Measurements from ENCODE around the gene NF1. TPM values are rescaled to one million over a fixed set of nuclear protein-coding genes. Genes with fewer than 3 reads are reported as not detected.
"Not testable (repeated sequence)": the region's sequence is repeated elsewhere in the genome, so short reads cannot be mapped to it uniquely, and the experiment has no call there.

NF1 gene
- polyA plus RNA-seq, 1 of the 3 experiments (the other 2 are of a cell fraction): 19.6 TPM

- 98% methylated on average over 7 of the region's 7 CpGs for WGBS (ENCODE audit: low lambda C conversion rate)
- H3F3A ChIP-seq (replicated peaks; ENCODE audit: insufficient read depth): peaks cover 15% of the 10 kb centered on the region
- no peak overlapping the region for H3K27ac ChIP-seq (ENCODE audit: low read depth in 2 of 2, low read length in 1 of 2)
- TF ChIP-seq YY1 (IDR thresholded peaks at IDR 0.05; ENCODE audit: low read depth) (no peak), NRF1 (IDR thresholded peaks at IDR 0.05; ENCODE audit: low read depth, low read length) (0 out of 2 replicates have a peak, but pooled peaks have one; percentile 5)
- POLR2A ChIA-PET: no interaction called here
- CTCF ChIA-PET: no interaction called here
- H3K27me3 ChIP-seq (ENCODE audit: insufficient read depth): no peaks in the 10 kb centered on the region
- no peak overlapping the region for H3K4me2 ChIP-seq
- H3K4me1 ChIP-seq (ENCODE audit: control insufficient read depth in 1 of 2, insufficient read depth in 2 of 2, low read depth in 1 of 2, low read length in 1 of 2): 0 out of 4 replicates have a peak, but pooled peaks cover 0 to 8% of the 10 kb centered on the region in 2 experiments
- H3K9me2 ChIP-seq: no peaks in the 10 kb centered on the region
- H2AFZ ChIP-seq (ENCODE audit: low read depth): no peak overlapping the region
- H3K79me2 ChIP-seq (ENCODE audit: insufficient read depth): peaks cover 5% of the 10 kb centered on the region
- peaks cover 14 to 54% of the 10 kb centered on the region in 2 experiments for H3K36me3 ChIP-seq (replicated peaks in 1 of 2; ENCODE audit: control insufficient read depth in 1 of 2, insufficient read depth in 2 of 2, low read length in 1 of 2)
- H3K9me3 ChIP-seq: no peaks in the 10 kb centered on the region
- H3K4me3 ChIP-seq (ENCODE audit: low read depth in 2 of 2, low read length in 1 of 2): no peak overlapping the region
- no peaks in the 10 kb centered on the region for H4K20me1 ChIP-seq (ENCODE audit: insufficient read depth)
- DNase-seq: no peak
- no peak overlapping the region for H3K9ac ChIP-seq
Measured at GRCh38 chr17:31172388-31172787, 77.6 kb downstream of the NF1 start.

GRCh38 chr17:31174215-31174614 is 79.4 kb downstream of the NF1 start:
- H4K20me1 ChIP-seq (ENCODE audit: insufficient read depth): no peaks in the 10 kb centered on the region
- WGBS (ENCODE audit: low lambda C conversion rate): 94% methylated on average over 2 of the region's 2 CpGs

GRCh38 chr17:31175237-31175636 is 80.5 kb downstream of the NF1 start:
- DNase-seq: no peak
- Histone ChIP-seq H3F3A (replicated peaks; ENCODE audit: insufficient read depth) (peaks cover 13% of the 10 kb centered on the region), H2AFZ (ENCODE audit: low read depth) (no peak overlapping the region), H3K9ac (no peak overlapping the region), H4K20me1 (ENCODE audit: insufficient read depth) (no peaks in the 10 kb centered on the region), H3K4me3 (ENCODE audit: low read depth in 2 of 2, low read length in 1 of 2) (no peak overlapping the region), H3K4me1 (ENCODE audit: control insufficient read depth in 1 of 2, insufficient read depth in 2 of 2, low read depth in 1 of 2, low read length in 1 of 2) (0 out of 4 replicates have a peak, but pooled peaks cover 0 to 5% of the 10 kb centered on the region in 2 experiments), H3K36me3 (replicated peaks in 1 of 2; ENCODE audit: control insufficient read depth in 1 of 2, insufficient read depth in 2 of 2, low read length in 1 of 2) (peaks cover 4 to 45% of the 10 kb centered on the region in 2 experiments), H3K4me2 (no peak overlapping the region), H3K9me2 (no peaks in the 10 kb centered on the region), H3K9me3 (no peaks in the 10 kb centered on the region), H3K79me2 (ENCODE audit: insufficient read depth) (peaks cover 7% of the 10 kb centered on the region), H3K27me3 (ENCODE audit: insufficient read depth) (no peaks in the 10 kb centered on the region), H3K27ac (ENCODE audit: low read depth in 2 of 2, low read length in 1 of 2) (no peak overlapping the region)
- 98% methylated on average over 5 of the region's 5 CpGs for WGBS (ENCODE audit: low lambda C conversion rate)
- ChIA-PET CTCF (no interaction called here), POLR2A (no interaction called here)
- TF ChIP-seq JUND (IDR thresholded peaks at IDR 0.05): no peak
- no peak for TF ChIP-seq SIN3A (IDR thresholded peaks at IDR 0.05; ENCODE audit: borderline replicate concordance, low read depth, low read length)
- no peak for TF ChIP-seq EP300 (IDR thresholded peaks at IDR 0.05; ENCODE audit: borderline replicate concordance in 1 of 2, low read depth in 1 of 2, low read length in 1 of 2)
- TF ChIP-seq FOXM1 (IDR thresholded peaks at IDR 0.05; ENCODE audit: low read depth): no peak
- no peak for TF ChIP-seq ELF1 (IDR thresholded peaks at IDR 0.05)
- TF ChIP-seq CHD2 (IDR thresholded peaks at IDR 0.05; ENCODE audit: low read length, partially characterized antibody): no peak

More at GRCh38 chr17:31174215-31174614, 79.4 kb downstream of the NF1 start:
- peaks cover 12 to 54% of the 10 kb centered on the region in 2 experiments for H3K36me3 ChIP-seq (replicated peaks in 1 of 2; ENCODE audit: control insufficient read depth in 1 of 2, insufficient read depth in 2 of 2, low read length in 1 of 2)
- H3K4me2 ChIP-seq: no peak overlapping the region
- no peaks in the 10 kb centered on the region for H3K9me2 ChIP-seq
- H3K9me3 ChIP-seq: no peaks in the 10 kb centered on the region
- no peak for TF ChIP-seq FOXJ3 (CRISPR knock-in tag; IDR thresholded peaks at IDR 0.05)
- TF ChIP-seq RAD21 (IDR thresholded peaks at IDR 0.05; ENCODE audit: low read length): no peak
- no peak for TF ChIP-seq TEAD4 (IDR thresholded peaks at IDR 0.05; ENCODE audit: borderline replicate concordance, insufficient read depth)
- no peak for TF ChIP-seq FOSL2 (IDR thresholded peaks at IDR 0.05; ENCODE audit: borderline replicate concordance, low read depth)
- no peak for TF ChIP-seq JUND (IDR thresholded peaks at IDR 0.05)
- TF ChIP-seq EZH2phosphoT487 (IDR thresholded peaks at IDR 0.05; ENCODE audit: borderline replicate concordance, low read depth): no peak
- no peak for TF ChIP-seq ELF1 (IDR thresholded peaks at IDR 0.05)
- TF ChIP-seq EP300 (IDR thresholded peaks at IDR 0.05; ENCODE audit: borderline replicate concordance in 1 of 2, low read depth in 1 of 2, low read length in 1 of 2): no peak
- H3K9ac ChIP-seq: no peak overlapping the region
- peaks cover 13% of the 10 kb centered on the region for H3F3A ChIP-seq (replicated peaks; ENCODE audit: insufficient read depth)
- H3K27me3 ChIP-seq (ENCODE audit: insufficient read depth): no peaks in the 10 kb centered on the region
- ChIA-PET POLR2A (no interaction called here), CTCF (no interaction called here)
- no peak overlapping the region for H3K27ac ChIP-seq (ENCODE audit: low read depth in 2 of 2, low read length in 1 of 2)
- H2AFZ ChIP-seq (ENCODE audit: low read depth): no peak overlapping the region
- H3K4me1 ChIP-seq (ENCODE audit: control insufficient read depth in 1 of 2, insufficient read depth in 2 of 2, low read depth in 1 of 2, low read length in 1 of 2): 0 out of 4 replicates have a peak, but pooled peaks cover 0 to 5% of the 10 kb centered on the region in 2 experiments
- peaks cover 7% of the 10 kb centered on the region for H3K79me2 ChIP-seq (ENCODE audit: insufficient read depth)
- no peak overlapping the region for H3K4me3 ChIP-seq (ENCODE audit: low read depth in 2 of 2, low read length in 1 of 2)
- DNase-seq: no peak

- H3K4me1 ChIP-seq (ENCODE audit: control insufficient read depth in 1 of 2, insufficient read depth in 2 of 2, low read depth in 1 of 2, low read length in 1 of 2); DNase-seq; CTCF ChIA-PET; H3K79me2 ChIP-seq (ENCODE audit: insufficient read depth); H4K20me1 ChIP-seq (ENCODE audit: insufficient read depth); H3K9me3 ChIP-seq; POLR2A ChIA-PET; H3K27me3 ChIP-seq (ENCODE audit: insufficient read depth); H3K9ac ChIP-seq; H3K9me2 ChIP-seq; H3K27ac ChIP-seq (ENCODE audit: low read depth in 2 of 2, low read length in 1 of 2); H3K4me2 ChIP-seq; H3K4me3 ChIP-seq (ENCODE audit: low read depth in 2 of 2, low read length in 1 of 2); H3F3A ChIP-seq (replicated peaks; ENCODE audit: insufficient read depth); H2AFZ ChIP-seq (ENCODE audit: low read depth): not testable (repeated sequence)
- whole genome bisulfite sequencing (ENCODE audit: low lambda C conversion rate): 97% methylated on average over 3 of the region's 3 CpGs
- H3K36me3 ChIP-seq (replicated peaks in 1 of 2; ENCODE audit: control insufficient read depth in 1 of 2, insufficient read depth in 2 of 2, low read length in 1 of 2): peaks cover 2 to 38% of the 10 kb centered on the region in 2 experiments
Measured at GRCh38 chr17:31176143-31176542, 81.4 kb downstream of the NF1 start.

GRCh38 chr17:31178951-31179350 is 84.2 kb downstream of the NF1 start:
- POLR2A ChIA-PET; H2AFZ ChIP-seq (ENCODE audit: low read depth); H3K4me1 ChIP-seq (ENCODE audit: control insufficient read depth in 1 of 2, insufficient read depth in 2 of 2, low read depth in 1 of 2, low read length in 1 of 2); H3K4me2 ChIP-seq; CTCF ChIA-PET; DNase-seq; H3K9me3 ChIP-seq; H4K20me1 ChIP-seq (ENCODE audit: insufficient read depth); H3K27ac ChIP-seq (ENCODE audit: low read depth in 2 of 2, low read length in 1 of 2); H3K4me3 ChIP-seq (ENCODE audit: low read depth in 2 of 2, low read length in 1 of 2); H3K27me3 ChIP-seq (ENCODE audit: insufficient read depth); H3K79me2 ChIP-seq (ENCODE audit: insufficient read depth); H3K9ac ChIP-seq; H3K9me2 ChIP-seq; H3F3A ChIP-seq (replicated peaks; ENCODE audit: insufficient read depth): not testable (repeated sequence)
- WGBS (ENCODE audit: low lambda C conversion rate): 93% methylated on average over 2 of the region's 2 CpGs
- H3K36me3 ChIP-seq (replicated peaks in 1 of 2; ENCODE audit: control insufficient read depth in 1 of 2, insufficient read depth in 2 of 2, low read length in 1 of 2): peaks cover 24 to 52% of the 10 kb centered on the region in 2 experiments
